GM19238 (cell line): Measurements from ENCODE around the gene PALD1.

Experiments used
- DNase-seq: peaks from one replicate; pipeline ENCODE4 v3.0.0; 2011; ENCODE audit warnings: low spot score; ENCODE audit not compliant: insufficient read length

Gene PALD1

GRCh38 chr10:70478191-70479164, at the start of gene PALD1:
TSS of gene PALD1 (plus strand) at chr10:70478767. CDS start at chr10:70525952, 47,185 bp downstream.
- DNase-seq: peak; percentile 60

GRCh38 chr10:70430493-70431445, 47.8 kb upstream of the PALD1 start:
- no peak for DNase-seq

- no peak for DNase-seq
These were observed 46.5 kb upstream of the PALD1 start for GRCh38 chr10:70432101-70432500.

- DNase-seq: no peak
These were observed 45.9 kb upstream of the PALD1 start for GRCh38 chr10:70432561-70433263.

GRCh38 chr10:70433581-70434280, 44.8 kb upstream of the PALD1 start:
- DNase-seq: no peak

- no peak for DNase-seq
These were observed 43.1 kb upstream of the PALD1 start for GRCh38 chr10:70435241-70436085.

- DNase-seq: no peak
These were observed 40.8 kb upstream of the PALD1 start for GRCh38 chr10:70437721-70438120.

GRCh38 chr10:70440296-70441160, 38.0 kb upstream of the PALD1 start:
- no peak for DNase-seq

- DNase-seq: no peak
These were observed 37.2 kb upstream of the PALD1 start, which contains the start of gene NODAL for GRCh38 chr10:70441161-70441894. TSS of gene NODAL (minus strand) at chr10:70441681. CDS start at chr10:70441667, 14 bp downstream.

- DNase-seq: no peak
These were observed 36.7 kb upstream of the PALD1 start for GRCh38 chr10:70441895-70442309.

GRCh38 chr10:70442332-70442988, 36.1 kb upstream of the PALD1 start:
- no peak for DNase-seq

- DNase-seq: no peak
These were observed 33.8 kb upstream of the PALD1 start for GRCh38 chr10:70444744-70445143.

GRCh38 chr10:70445718-70446657, 32.6 kb upstream of the PALD1 start:
- DNase-seq: no peak

GRCh38 chr10:70448236-70448635, 30.3 kb upstream of the PALD1 start:
- no peak for DNase-seq

GRCh38 chr10:70455213-70455630, 23.3 kb upstream of the PALD1 start:
- no peak for DNase-seq

GRCh38 chr10:70456164-70456563, 22.4 kb upstream of the PALD1 start:
- DNase-seq: no peak
